Prostate gland (tissue), 2 donors: ENCODE results near the gene TGM2.

Source experiments
- CTCF ChIP-seq, 4 experiments: fragments of 200-600 bp in 2 of 4; fragments of 450-650 bp in 2 of 4; sonication (generic) in 2 of 4; IDR thresholded peaks; 1 replicate in 3 of 4; 2 replicates in 1 of 4; pipeline ENCODE4 v1.5.1; 2016 to 2019; ENCODE audit warnings: antibody characterized with exemption in 4 of 4, mild to moderate bottlenecking in 2 of 4, moderate library complexity in 2 of 4
- POLR2A ChIP-seq: fragments of 450-650 bp; IDR thresholded peaks from one replicate; pipeline ENCODE4 v1.6.1; 2016; ENCODE audit warnings: antibody characterized with exemption, mild to moderate bottlenecking
- POLR2AphosphoS5 ChIP-seq: sonication (generic); formaldehyde crosslinking; IDR thresholded peaks from one replicate; pipeline ENCODE4 v1.6.1; 2017; ENCODE audit warnings: antibody characterized with exemption

- TF ChIP-seq POLR2A (no peak), CTCF (IDR thresholded peaks at IDR 0.05) (no peak), POLR2AphosphoS5 (no peak)
These were observed 38.7 kb downstream of the TGM2 start for GRCh38 chr20:38126146-38126921.
